ENCODE results near the gene ZSWIM9. TPM values are rescaled to one million over a fixed set of nuclear protein-coding genes. Genes with fewer than 3 reads are reported as not detected.

Gene ZSWIM9
- total RNA-seq, 1 donor from 2014 or later = 10.8 TPM

DNA sequence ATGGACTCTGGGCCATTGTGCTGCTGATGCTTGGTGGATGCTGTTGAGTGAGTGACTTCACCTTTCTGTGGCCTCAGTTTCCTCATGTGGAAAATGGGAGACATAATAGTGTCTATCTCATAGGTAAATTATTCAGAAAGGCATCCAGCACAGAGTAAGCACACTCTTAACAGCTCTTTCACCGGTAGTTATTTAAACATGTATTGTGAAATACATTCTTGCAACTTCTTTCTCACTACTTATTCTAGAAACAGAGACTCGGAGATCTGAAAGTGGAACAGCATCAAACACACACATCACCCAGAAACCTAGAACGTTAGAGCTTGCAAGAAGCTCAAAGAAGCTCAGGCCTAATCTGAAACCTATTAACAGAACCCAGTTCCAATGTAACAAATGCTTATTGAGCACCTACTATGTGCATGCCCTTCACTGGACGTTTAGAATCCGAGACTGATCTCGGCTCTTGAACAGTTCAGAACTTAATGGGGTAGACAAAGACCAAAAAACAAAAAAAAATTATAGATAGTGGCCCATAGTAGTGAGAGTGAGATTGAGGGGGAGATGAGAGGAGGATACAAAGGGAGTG lies 4.1 kb downstream of the ZSWIM9 start:
- intact Hi-C loops (cut with micrococcal nuclease) = no loop called here

DNA sequence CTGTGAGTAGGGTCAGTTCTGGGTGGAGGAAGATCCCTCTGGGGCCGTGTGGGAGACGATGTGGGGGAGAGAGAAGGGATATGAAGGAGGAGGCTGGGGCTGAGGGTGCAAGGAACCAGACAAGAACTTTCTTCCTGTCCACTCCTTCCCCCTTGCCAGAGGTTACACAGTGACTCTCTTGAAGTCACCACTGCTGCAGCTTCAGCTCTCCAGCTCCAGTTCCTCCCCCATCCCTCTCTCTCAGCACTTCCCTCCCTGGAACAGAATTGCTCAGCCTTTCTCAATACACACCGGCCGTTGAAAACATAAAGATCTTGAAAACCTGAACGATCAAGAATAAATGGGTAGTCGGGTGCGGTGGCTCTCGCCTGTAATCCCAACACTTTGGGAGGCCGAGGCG lies 5.1 kb downstream of the ZSWIM9 start:
- intact Hi-C loops (cut with micrococcal nuclease) = no loop called here

DNA sequence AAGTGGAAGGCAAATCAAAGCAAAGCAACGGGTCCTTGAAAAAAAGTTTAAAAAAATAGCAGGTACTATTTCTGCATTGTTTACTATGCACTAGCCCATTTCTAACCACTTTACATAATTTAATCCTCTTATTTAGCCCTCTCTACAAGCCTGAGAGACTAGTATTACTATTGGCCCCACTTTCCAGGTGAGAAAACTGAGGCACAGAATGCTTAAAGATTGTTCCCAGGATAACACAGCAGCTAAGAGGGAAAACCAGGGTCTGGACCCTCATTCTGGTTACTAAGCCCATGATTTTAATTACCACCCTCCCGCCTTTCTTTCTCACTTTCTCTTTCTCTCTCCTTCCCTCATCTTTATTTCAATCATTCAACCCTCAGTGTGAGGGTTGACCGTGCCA lies 5.7 kb downstream of the ZSWIM9 start:
- intact Hi-C loops (cut with micrococcal nuclease) = no loop called here

GRCh38 chr19:48181505-48181904 lies 11.0 kb downstream of the ZSWIM9 start:
- intact Hi-C loops (cut with micrococcal nuclease) = no loop called here

DNA sequence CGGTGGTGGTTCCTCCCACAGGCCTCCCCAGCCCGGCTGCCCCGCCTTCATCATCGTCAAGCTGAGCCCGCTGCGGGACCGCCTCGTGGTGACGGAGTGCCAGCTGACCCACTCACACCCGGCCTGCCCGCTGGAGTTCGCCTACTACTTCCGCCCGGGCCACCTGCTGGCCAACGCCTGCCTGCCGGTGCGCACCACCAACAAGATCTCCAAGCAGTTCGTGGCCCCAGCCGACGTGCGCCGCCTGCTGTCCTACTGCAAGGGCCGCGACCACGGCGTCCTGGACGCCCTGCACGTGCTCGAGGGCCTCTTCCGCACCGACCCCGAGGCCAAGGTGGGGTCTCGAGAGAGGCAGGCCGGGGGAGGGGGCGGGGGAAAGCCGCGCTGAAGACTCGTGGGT lies 12.0 kb downstream of the ZSWIM9 start:
- intact Hi-C loops (cut with micrococcal nuclease) = no loop called here

DNA sequence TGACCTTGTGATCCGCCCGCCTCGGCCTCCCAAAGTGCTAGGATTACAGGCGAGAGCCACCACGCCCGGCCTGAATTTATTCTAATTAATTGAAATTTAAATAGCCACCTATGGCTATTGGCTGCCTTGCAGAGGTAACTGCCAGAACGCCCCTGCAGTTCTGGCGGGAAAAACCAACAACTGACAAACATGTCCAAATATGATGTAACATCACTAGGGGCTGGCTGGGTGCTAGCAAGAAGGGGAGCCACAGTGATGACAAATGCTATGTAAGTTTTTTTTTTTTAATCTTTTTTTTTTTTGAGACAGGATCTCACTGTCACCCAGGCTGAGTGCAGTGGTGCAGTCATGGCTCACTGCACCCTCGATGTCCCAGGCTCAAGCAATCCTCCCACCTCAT lies 12.9 kb downstream of the ZSWIM9 start:
- intact Hi-C loops (cut with micrococcal nuclease) = no loop called here

- intact Hi-C loops (cut with micrococcal nuclease) = no loop called here
These were observed 15.5 kb downstream of the ZSWIM9 start for GRCh38 chr19:48186015-48186414.

DNA sequence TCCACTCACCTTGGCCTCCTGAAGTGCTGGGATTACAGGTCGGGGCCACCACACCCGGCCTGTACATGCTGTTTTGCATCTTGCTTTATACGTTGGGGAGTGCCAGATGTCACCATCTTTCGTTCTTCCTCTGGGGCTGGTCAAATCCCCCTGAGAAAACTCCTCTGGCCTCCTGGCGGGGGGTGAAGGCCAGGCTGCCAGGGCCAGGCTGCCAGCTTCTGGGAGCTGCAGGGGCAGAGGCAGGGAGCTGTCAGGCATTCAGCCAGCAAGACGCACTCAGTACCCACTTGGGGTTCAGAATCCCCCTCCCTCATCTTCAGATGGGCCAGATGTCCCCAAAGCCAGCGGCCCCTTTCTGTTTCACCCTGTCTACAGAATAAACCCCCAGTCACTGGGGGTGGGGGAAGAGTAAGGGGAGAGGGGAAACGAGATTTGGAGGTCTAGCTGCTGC lies 16.1 kb downstream of the ZSWIM9 start:
- intact Hi-C loops (cut with micrococcal nuclease) = no loop called here

- intact Hi-C loops (cut with micrococcal nuclease) = no loop called here
These were observed 19.9 kb downstream of the ZSWIM9 start for GRCh38 chr19:48190288-48190884.

GRCh38 chr19:48190885-48191284 lies 20.4 kb downstream of the ZSWIM9 start:
- intact Hi-C loops (cut with micrococcal nuclease) = no loop called here

DNA sequence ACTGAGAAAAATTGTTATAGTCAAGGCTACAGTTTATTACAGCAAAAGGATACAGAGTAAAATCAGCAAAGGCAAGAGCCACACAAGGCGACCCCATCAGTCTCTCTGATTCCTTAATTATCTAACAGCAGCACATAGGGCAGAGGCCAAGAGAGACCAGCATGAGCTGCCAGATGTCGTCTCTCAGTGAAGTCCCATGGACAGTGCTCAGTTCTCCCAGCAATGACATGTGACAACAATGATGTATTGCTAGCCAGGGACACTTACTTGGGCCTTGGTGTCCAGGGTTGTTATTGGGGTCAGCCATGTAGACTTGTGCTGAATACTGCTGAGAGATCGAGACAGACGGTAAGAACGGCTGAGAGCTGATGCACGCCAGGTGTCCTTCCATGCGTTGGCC lies 22.3 kb downstream of the ZSWIM9 start:
- intact Hi-C loops (cut with micrococcal nuclease) = no loop called here

GRCh38 chr19:48194041-48194843 lies 23.8 kb downstream of the ZSWIM9 start:
- intact Hi-C loops (cut with micrococcal nuclease) = no loop called here

GRCh38 chr19:48194844-48195830 lies 24.7 kb downstream of the ZSWIM9 start:
- intact Hi-C loops (cut with micrococcal nuclease) = no loop called here

DNA sequence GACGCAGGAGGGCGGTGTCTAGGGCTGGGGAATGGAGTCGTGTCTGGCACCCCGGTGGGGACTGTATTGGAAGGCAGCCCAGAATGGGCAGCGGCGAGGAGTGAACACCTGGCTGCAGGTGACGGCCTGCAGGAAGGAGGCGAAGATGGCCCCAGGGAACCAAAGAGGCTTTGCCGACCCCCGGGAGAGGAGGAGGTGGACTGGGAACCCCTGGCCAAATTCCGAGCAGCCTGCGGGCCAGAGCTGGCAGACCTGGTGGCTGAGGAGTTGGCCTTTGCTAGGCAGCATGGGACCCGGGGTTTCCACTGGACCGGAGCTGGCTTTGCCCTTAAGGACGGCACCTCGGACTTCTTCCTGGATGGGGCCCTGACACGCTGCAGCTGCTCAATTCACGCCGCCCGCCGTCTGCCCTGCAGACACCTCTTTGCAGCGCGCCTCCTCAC lies 25.9 kb downstream of the ZSWIM9 start:
- intact Hi-C loops (cut with micrococcal nuclease) = no loop called here

- intact Hi-C loops (cut with micrococcal nuclease) = no loop called here
These were observed 26.6 kb downstream of the ZSWIM9 start for GRCh38 chr19:48196933-48197665.

DNA sequence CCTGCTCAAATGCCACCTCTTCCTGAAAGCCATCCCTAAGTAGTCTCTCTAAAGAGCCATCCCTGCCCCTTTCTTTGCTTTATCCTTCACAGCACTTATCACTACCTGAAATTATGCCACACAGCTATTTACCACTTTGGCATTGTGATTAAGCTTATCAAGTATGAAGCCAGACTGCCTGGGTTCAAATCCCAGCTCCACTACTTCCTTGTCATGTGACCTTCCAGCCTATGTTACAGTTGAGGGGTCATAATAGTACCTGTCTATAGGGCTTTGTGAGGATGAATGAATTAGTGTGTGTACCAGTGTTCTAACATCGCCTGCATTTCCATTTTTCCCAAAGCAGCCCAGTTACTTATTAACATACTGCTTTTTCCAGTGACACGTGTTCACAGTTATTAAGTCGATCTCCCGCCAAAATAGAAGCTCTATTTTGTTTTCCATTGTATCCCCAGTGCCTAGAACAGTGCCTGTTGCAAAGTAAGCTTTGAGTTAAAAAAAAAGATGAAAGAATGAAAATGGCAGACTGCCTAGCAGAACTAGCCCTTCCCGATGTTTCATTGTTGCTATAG lies 32.8 kb downstream of the ZSWIM9 start:
- intact Hi-C loops (cut with micrococcal nuclease) = no loop called here

DNA sequence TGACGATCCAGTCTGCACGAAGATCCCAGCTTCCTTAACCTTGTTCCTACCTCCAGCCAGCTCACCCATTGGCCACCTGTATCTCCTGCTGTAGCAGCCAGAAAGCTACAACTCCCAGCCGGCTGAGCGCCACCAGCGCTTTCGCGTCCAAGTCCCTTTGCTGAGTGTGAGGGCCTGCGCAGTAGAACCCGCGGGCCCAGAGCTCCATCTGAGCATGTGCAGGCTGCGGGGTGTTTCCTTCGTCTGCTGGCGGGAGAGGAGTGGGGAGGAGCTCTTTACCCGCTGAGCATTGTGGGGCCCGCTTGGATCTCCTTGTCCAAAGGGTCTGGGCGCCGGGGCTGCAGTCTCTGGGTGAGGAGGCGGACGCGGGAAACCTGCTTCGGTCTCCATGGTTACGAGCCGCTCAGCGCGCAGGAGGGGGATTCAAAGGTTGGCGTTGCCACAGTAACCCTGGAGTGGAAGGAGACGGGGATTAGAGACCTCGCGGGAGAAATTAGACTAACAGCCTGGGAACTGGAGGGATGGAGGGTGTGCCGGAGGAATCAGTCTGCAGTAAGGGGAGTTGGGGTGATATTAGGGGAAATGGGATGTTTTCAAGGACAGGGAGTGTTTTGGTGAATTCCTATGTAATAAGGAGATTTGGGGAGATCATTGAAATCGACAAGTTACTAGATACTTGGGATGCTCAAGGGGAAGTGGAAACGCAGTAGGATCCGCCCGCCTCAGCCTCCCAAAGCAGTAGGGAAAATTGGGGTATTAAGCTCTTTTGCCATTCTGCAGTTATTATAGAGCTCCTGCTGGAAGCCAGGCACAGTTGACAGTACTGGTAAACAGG lies 33.5 kb downstream of the ZSWIM9 start:
- intact Hi-C loops (cut with micrococcal nuclease) = loop anchor here (1.0 kb wide), 2 partner anchors 34 to 56 kb away; partner anchors contain the start of genes LIG1 and ZSWIM9

- intact Hi-C loops (cut with micrococcal nuclease) = no loop called here
These were observed 36.1 kb downstream of the ZSWIM9 start for GRCh38 chr19:48206397-48207093.

- intact Hi-C loops (cut with micrococcal nuclease) = no loop called here
These were observed 39.5 kb downstream of the ZSWIM9 start for GRCh38 chr19:48210005-48210404.

Data from T-helper 2 cell treated with Interferon-gamma antibody and Interleukin-4, amounts not matched to agents 100 ng/mL and 5 ng/mL, for 36 hours (primary cell).